ENCODE results near the gene IPPK. TPM values are rescaled to one million over a fixed set of nuclear protein-coding genes. Genes with fewer than 3 reads are reported as not detected.

IPPK gene
- total RNA-seq, 1 donor from 2014 or later: 28.0 TPM

DNA sequence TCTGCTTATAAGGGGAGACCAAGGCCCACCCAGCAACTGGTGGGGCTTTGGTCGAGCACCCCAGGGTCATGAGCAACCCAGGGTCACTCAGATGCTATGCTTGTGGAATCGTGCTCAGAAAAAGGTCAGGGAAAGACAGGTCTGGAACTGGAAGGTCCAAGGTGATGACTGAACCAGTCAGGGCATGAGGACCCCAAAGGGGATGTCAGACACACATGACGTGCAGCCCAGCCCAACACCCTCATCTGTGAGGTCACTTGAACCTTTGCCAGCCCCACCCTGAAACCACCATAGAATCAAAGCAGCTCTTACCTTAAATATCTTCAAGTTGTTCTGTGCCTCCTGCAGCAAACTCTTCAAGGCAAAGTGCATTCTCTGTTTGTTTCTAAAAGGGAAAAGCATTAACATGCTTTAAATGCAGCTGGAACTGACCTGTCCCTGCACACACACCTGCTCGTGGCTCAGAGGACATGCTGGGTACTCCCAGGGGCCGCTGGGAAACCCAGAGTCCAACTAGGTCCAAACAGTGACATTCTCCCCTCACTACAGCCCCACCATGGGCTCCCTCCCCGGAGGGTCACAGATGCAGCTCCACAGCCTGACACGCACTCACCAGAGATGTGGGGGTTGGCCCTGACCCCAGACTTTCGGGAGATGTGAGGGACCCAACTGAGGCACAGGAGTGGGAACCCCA is 29.4 kb downstream of the IPPK start:
- Histone ChIP-seq H3K27me3 (no peaks in the 10 kb centered on the region), H3K9me3 (no peaks in the 10 kb centered on the region), H3K4me3 (no peak overlapping the region), H3K4me1 (no peaks in the 10 kb centered on the region), H3K27ac (no peak overlapping the region), H3K36me3 (peaks cover 81 to 92% of the 10 kb centered on the region in 2 donors)
- DNase-seq (ENCODE audit: low spot score in 2 of 2): peak; percentile 2 to 38
- TF ChIP-seq, protein P1, sequence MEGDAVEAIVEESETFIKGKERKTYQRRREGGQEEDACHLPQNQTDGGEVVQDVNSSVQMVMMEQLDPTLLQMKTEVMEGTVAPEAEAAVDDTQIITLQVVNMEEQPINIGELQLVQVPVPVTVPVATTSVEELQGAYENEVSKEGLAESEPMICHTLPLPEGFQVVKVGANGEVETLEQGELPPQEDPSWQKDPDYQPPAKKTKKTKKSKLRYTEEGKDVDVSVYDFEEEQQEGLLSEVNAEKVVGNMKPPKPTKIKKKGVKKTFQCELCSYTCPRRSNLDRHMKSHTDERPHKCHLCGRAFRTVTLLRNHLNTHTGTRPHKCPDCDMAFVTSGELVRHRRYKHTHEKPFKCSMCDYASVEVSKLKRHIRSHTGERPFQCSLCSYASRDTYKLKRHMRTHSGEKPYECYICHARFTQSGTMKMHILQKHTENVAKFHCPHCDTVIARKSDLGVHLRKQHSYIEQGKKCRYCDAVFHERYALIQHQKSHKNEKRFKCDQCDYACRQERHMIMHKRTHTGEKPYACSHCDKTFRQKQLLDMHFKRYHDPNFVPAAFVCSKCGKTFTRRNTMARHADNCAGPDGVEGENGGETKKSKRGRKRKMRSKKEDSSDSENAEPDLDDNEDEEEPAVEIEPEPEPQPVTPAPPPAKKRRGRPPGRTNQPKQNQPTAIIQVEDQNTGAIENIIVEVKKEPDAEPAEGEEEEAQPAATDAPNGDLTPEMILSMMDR (IDR thresholded peaks at IDR 0.05): no peak
- intact Hi-C loops (cut with DNase I): no loop called here

DNA sequence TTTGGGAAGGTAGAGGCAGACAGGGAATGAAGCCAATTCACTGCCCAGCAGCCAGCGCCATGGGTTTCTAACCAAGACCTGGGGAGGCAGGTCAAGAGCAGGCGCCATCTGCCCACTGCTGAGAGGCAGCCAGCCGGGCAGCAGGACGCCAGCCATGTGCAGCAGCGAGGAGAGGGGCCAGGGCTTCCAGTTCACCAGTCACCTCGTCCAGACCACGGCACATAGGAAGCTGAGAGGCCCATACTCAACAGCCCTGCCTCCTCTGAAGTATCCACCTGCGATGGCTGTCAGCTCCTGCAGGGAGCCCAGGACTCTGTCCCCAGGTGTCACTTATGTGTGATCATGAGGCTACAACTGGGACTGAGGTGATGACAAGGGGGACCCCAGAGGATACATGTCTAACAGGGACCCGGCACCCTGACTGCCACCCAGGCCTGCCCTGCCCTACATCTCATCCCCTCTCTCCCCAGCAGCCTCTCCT is 30.1 kb downstream of the IPPK start:
- Histone ChIP-seq H3K36me3 (peaks cover 76 to 91% of the 10 kb centered on the region in 2 donors), H3K9me3 (no peaks in the 10 kb centered on the region), H3K4me1 (no peaks in the 10 kb centered on the region), H3K4me3 (no peak overlapping the region), H3K27me3 (no peaks in the 10 kb centered on the region), H3K27ac (no peak overlapping the region)
- intact Hi-C loops (cut with DNase I): no loop called here
- TF ChIP-seq, protein P1 (IDR thresholded peaks at IDR 0.05): no peak
- peak in 1 of 2 donors; percentile 55 for DNase-seq (ENCODE audit: low spot score in 2 of 2)

DNA sequence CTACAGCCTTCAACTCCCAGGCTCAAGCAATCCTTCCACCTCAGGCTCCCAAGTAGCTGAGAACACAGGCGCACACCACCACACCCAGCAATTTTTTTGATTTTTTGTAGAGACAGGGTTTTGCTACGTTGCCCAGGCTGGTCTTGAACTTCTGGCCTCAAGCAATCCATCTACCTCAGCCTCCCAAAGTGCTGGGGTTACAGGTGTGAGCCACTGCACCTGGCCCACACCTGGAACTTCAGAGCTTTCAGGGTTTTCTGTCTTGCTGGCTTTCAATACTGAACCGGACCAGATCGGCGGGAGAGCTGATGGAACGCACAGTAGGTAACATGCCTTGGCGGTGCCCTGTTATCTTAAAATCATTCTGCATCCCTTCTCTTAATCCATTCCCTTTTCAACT is 30.8 kb downstream of the IPPK start:
- DNase-seq (ENCODE audit: low spot score in 2 of 2): peak in 1 of 2 donors; percentile 30
- no peak overlapping the region for H3K4me3 ChIP-seq
- H3K36me3 ChIP-seq: peaks cover 69 to 85% of the 10 kb centered on the region in 2 donors
- TF ChIP-seq, protein P1 (IDR thresholded peaks at IDR 0.05): no peak
- H3K27me3 ChIP-seq: no peaks in the 10 kb centered on the region
- no peaks in the 10 kb centered on the region for H3K9me3 ChIP-seq
- peaks cover 0 to 3% of the 10 kb centered on the region in 2 donors for H3K4me1 ChIP-seq
- intact Hi-C loops (cut with DNase I): no loop called here
- no peak overlapping the region for H3K27ac ChIP-seq

DNA sequence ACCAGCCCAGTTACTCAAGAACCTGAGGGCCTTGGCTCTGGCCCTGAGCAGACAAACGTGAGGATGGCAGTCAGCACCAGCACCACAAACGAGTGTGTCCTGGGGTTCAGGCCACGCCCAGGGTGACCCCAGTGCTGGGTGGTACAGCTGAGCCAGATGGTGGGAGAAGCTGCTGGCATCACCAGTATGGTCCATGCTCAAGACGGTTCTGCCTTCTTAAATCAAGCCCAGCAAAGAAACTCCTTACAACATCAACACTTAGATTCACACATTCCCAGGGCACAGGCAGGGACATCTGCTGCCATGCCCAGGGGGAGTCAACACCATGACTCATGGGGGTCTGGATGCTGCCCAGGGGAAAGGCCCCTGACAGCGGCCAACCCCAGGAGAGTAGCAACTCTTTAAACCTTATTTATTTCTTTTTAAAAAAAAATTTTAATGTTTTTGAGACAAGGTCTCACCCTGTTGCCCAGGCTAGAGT is 31.3 kb downstream of the IPPK start:
- no peaks in the 10 kb centered on the region for H3K9me3 ChIP-seq
- TF ChIP-seq, protein P1 (IDR thresholded peaks at IDR 0.05): no peak
- no peak overlapping the region for H3K27ac ChIP-seq
- H3K4me3 ChIP-seq: no peak overlapping the region
- H3K27me3 ChIP-seq: no peaks in the 10 kb centered on the region
- intact Hi-C loops (cut with DNase I): no loop called here
- peaks cover 64 to 85% of the 10 kb centered on the region in 2 donors for H3K36me3 ChIP-seq
- peak in 1 of 2 donors; percentile 53 for DNase-seq (ENCODE audit: low spot score in 2 of 2)
- H3K4me1 ChIP-seq: peaks cover 0 to 7% of the 10 kb centered on the region in 2 donors

DNA sequence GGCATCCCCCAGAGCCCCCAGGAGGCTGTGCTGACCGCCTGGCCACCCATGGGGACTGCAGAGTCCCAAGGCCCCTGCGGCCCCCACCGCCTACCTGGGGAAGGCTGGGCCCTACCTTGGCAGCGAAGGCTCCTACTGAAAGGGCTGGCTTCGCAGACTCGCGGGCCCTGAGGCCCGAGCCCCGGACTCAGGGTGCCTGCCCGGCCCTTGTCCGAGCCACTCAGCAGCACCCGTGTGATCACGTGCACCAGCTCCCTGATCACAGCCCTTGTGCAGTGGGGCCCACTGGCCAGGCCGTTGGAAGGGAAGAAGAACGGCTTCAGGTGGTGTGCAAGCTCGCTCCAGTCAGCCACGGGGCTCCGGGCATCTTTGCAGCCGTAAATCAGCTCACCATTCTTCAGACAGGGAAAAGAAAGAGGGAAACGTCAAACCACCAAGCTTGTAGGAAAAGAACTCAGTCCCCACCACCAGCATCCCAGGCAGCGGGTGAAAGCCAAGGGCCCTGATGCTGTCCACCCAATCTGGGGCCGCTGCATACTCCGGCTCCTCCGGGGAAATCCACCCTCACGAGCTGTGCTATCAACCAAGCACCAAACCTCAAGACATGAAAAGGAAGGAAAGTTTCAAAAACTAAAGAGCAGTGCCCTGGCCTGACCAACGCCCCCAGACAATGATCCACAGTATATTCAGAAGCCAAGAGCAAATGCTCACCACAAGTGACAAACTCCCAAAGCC is 31.9 kb downstream of the IPPK start:
- Histone ChIP-seq H3K36me3 (peaks cover 60 to 84% of the 10 kb centered on the region in 2 donors), H3K27ac (no peak overlapping the region), H3K4me1 (peaks cover 0 to 8% of the 10 kb centered on the region in 2 donors), H3K27me3 (no peaks in the 10 kb centered on the region), H3K4me3 (no peak overlapping the region), H3K9me3 (no peaks in the 10 kb centered on the region)
- intact Hi-C loops (cut with DNase I): no loop called here
- TF ChIP-seq, protein P1 (IDR thresholded peaks at IDR 0.05): no peak
- peak in 1 of 2 donors; percentile 51 for DNase-seq (ENCODE audit: low spot score in 2 of 2)
